DOHH2 (cell line): ENCODE results near the gene MLXIP.

Experiments
- H3F3A ChIP-seq: fragments of 200-600 bp; sonication (generic), shearing (Covaris generic); 2 replicates; pipeline ENCODE4 v1.6.0; 2016; ENCODE audit warnings: antibody characterized with exemption, mild to moderate bottlenecking; ENCODE audit not compliant: control insufficient read depth, insufficient read depth
- H3K27ac ChIP-seq: fragments of 200-600 bp; sonication (generic); 2 replicates; pipeline ENCODE4 v1.5.1; 2014; ENCODE audit warnings: low read depth, mild to moderate bottlenecking, low read length, moderate library complexity
- H3K27me3 ChIP-seq: fragments of 200-600 bp; sonication (generic); 2 replicates; pipeline ENCODE4 v1.6.1; 2014; ENCODE audit warnings: mild to moderate bottlenecking, low read length, mixed read lengths; ENCODE audit not compliant: control insufficient read depth
- H3K36me3 ChIP-seq: fragments of 200-600 bp; sonication (generic); 2 replicates; pipeline ENCODE4 v1.6.1; 2014; ENCODE audit warnings: mild to moderate bottlenecking, low read length, moderate library complexity, mixed read lengths; ENCODE audit not compliant: control insufficient read depth
- H3K4me1 ChIP-seq: fragments of 200-600 bp; sonication (generic); 2 replicates; pipeline ENCODE4 v1.6.1; 2014; ENCODE audit warnings: mild to moderate bottlenecking, low read length, mixed read lengths; ENCODE audit not compliant: control insufficient read depth
- H3K4me2 ChIP-seq: fragments of 200-600 bp; sonication (generic); 2 replicates; pipeline ENCODE4 v1.6.0; 2014; ENCODE audit warnings: mild to moderate bottlenecking, low read length, moderate library complexity
- H3K4me3 ChIP-seq: fragments of 200-600 bp; sonication (generic); 2 replicates; pipeline ENCODE4 v1.5.1; 2014; ENCODE audit warnings: mild to moderate bottlenecking, low read length, mixed read lengths
- H3K79me2 ChIP-seq: fragments of 200-600 bp; sonication (generic); 2 replicates; pipeline ENCODE4 v1.6.1; 2014; ENCODE audit warnings: mild to moderate bottlenecking, low read length, mixed read lengths; ENCODE audit not compliant: control insufficient read depth
- H3K9me2 ChIP-seq: fragments of 200-600 bp; sonication (generic); replicated peaks from 2 replicates; pipeline ENCODE4 v1.6.1; 2014; ENCODE audit warnings: mild to moderate bottlenecking, low read length, mixed read lengths; ENCODE audit not compliant: control insufficient read depth
- H3K9me3 ChIP-seq: fragments of 200-600 bp; sonication (generic); 2 replicates; pipeline ENCODE4 v1.6.1; 2014; ENCODE audit warnings: antibody characterized with exemption, low read length, mixed read lengths; ENCODE audit not compliant: control insufficient read depth, insufficient read depth
- H4K20me1 ChIP-seq: fragments of 200-600 bp; sonication (generic); 2 replicates; pipeline ENCODE4 v1.6.0; 2014; ENCODE audit warnings: low read depth, mild to moderate bottlenecking, antibody characterized with exemption, low read length, moderate library complexity; ENCODE audit not compliant: control insufficient read depth, insufficient read depth
- CTCF ChIP-seq: fragments of 200-600 bp; sonication (generic); IDR thresholded peaks from one replicate; pipeline ENCODE4 v1.5.1; 2014; ENCODE audit warnings: antibody characterized with exemption, mild to moderate bottlenecking, low read depth, low read length; ENCODE audit not compliant: poor library complexity, severe bottlenecking
- EZH2phosphoT487 ChIP-seq: fragments of 200-600 bp; sonication (generic); IDR thresholded peaks from 2 replicates; pipeline ENCODE4 v1.6.1; 2017; ENCODE audit warnings: borderline replicate concordance, mild to moderate bottlenecking, antibody characterized with exemption, low read length, moderate library complexity, mixed read lengths

Gene MLXIP

GRCh38 chr12:122096591-122097149 is 18.1 kb downstream of the MLXIP start:
- Histone ChIP-seq H3K4me1 (peaks cover 11% of the 10 kb centered on the region), H4K20me1 (peaks cover 19% of the 10 kb centered on the region; the same call in 1 of the 2 replicates)

GRCh38 chr12:122097584-122097926 is 19.0 kb downstream of the MLXIP start:
- Histone ChIP-seq H3K4me3 (no peak overlapping the region), H3K9me2 (no peaks in the 10 kb centered on the region), H3K27me3 (no peaks in the 10 kb centered on the region), H3K4me2 (no peak overlapping the region), H3K36me3 (no peaks in the 10 kb centered on the region), H3K27ac (no peak overlapping the region), H4K20me1 (peaks cover 18% of the 10 kb centered on the region; the same call in 1 of the 2 replicates), H3K9me3 (peaks cover 5% of the 10 kb centered on the region; the same call in 1 of the 2 replicates), H3F3A (peaks cover 14% of the 10 kb centered on the region), H3K79me2 (peaks cover 84% of the 10 kb centered on the region), H3K4me1 (peaks cover 11% of the 10 kb centered on the region)
- TF ChIP-seq EZH2phosphoT487 = no peak
- no peak for TF ChIP-seq CTCF

More at GRCh38 chr12:122096591-122097149, 18.1 kb downstream of the MLXIP start:
- Histone ChIP-seq H3K27me3 (no peaks in the 10 kb centered on the region), H3K79me2 (peaks cover 88% of the 10 kb centered on the region), H3F3A (peaks cover 17% of the 10 kb centered on the region), H3K4me3 (no peak overlapping the region), H3K9me3 (peaks cover 5% of the 10 kb centered on the region; the same call in 1 of the 2 replicates), H3K36me3 (no peaks in the 10 kb centered on the region), H3K4me2 (no peak overlapping the region), H3K9me2 (no peaks in the 10 kb centered on the region), H3K27ac (no peak overlapping the region)
- no peak for TF ChIP-seq EZH2phosphoT487

GRCh38 chr12:122097927-122098756 is 19.6 kb downstream of the MLXIP start:
- no peaks in the 10 kb centered on the region; the same call in 1 of the 2 replicates for H3K9me3 ChIP-seq
- H4K20me1 ChIP-seq = peaks cover 13% of the 10 kb centered on the region; the same call in 1 of the 2 replicates
- no peaks in the 10 kb centered on the region for H3K27me3 ChIP-seq
- H3K79me2 ChIP-seq = peaks cover 81% of the 10 kb centered on the region
- no peak for TF ChIP-seq EZH2phosphoT487
- no peak for TF ChIP-seq CTCF
- peaks cover 12% of the 10 kb centered on the region for H3F3A ChIP-seq
- H3K27ac ChIP-seq = no peak overlapping the region
- peaks cover 11% of the 10 kb centered on the region for H3K4me1 ChIP-seq
- H3K4me2 ChIP-seq = no peak overlapping the region
- no peak overlapping the region for H3K4me3 ChIP-seq
- no peaks in the 10 kb centered on the region for H3K9me2 ChIP-seq
- no peaks in the 10 kb centered on the region for H3K36me3 ChIP-seq
